IMR-90 (cell line): ENCODE data around the gene TP53AIP1. TPM values are rescaled to one million over a fixed set of nuclear protein-coding genes. Genes with fewer than 3 reads are reported as not detected.

Experiments
- ATAC-seq: fragments of 200-7000 bp; cut with Tn5 transposase; 2 replicates; pipeline ENCODE4 v1.9.1; 2020; ENCODE audit warnings: low read depth, mild to moderate bottlenecking, moderate library complexity
- BruUV-seq: library from RNA; stranded (reverse); fragments of 400-500 nt; replicated peaks from 2 replicates; lab custom pipeline; 2021; lab: Mats Ljungman, UMichigan
- CTCF ChIA-PET: fragments of 300-600 bp; formaldehyde crosslinking; extraction: SDS; loops from one replicate; lab custom pipeline; 2021; ENCODE audit warnings: antibody characterized with exemption; lab: Yijun Ruan, JAX
- POLR2A ChIA-PET: fragments of 300-600 bp; sonication (Branson Sonifier 250); formaldehyde crosslinking; loops from one replicate; lab custom pipeline; 2022; ENCODE audit warnings: antibody characterized with exemption; ENCODE audit not compliant: unreplicated experiment; lab: Charles Lee
- DNase-seq: peaks from one replicate; pipeline ENCODE4 v3.0.0; 2013
- H2AFZ ChIP-seq: replicated peaks from 2 replicates; pipeline ENCODE3; 2013; ENCODE audit warnings: low read length, mild to moderate bottlenecking; ENCODE audit not compliant: poor library complexity
- H2AK5ac ChIP-seq: 2 replicates; pipeline ENCODE4 v1.6.1; 2013; ENCODE audit warnings: low read depth, low read length, inconsistent platforms
- H2AK9ac ChIP-seq: replicated peaks from 2 replicates; pipeline ENCODE3; 2013; ENCODE audit warnings: mild to moderate bottlenecking, low read depth, low read length, moderate library complexity; ENCODE audit not compliant: poor library complexity
- H2BK120ac ChIP-seq: 2 replicates; pipeline ENCODE4 v1.6.1; 2013; ENCODE audit warnings: low read depth, low read length, inconsistent platforms
- H2BK15ac ChIP-seq: 3 replicates; pipeline ENCODE4 v1.6.1; 2013; ENCODE audit warnings: low read depth, low read length, inconsistent platforms
- H2BK20ac ChIP-seq: 2 replicates; pipeline ENCODE4 v1.6.1; 2013; ENCODE audit warnings: low read depth, mild to moderate bottlenecking, inconsistent platforms, low read length, moderate library complexity
- H2BK5ac ChIP-seq: 2 replicates; pipeline ENCODE4 v1.6.1; 2013; ENCODE audit warnings: mild to moderate bottlenecking, low read depth, low read length, inconsistent platforms; ENCODE audit not compliant: poor library complexity, severe bottlenecking
- H3K14ac ChIP-seq: replicated peaks from 2 replicates; pipeline ENCODE4 v1.6.1; 2013; ENCODE audit warnings: low read depth, low read length, inconsistent platforms
- H3K18ac ChIP-seq: 2 replicates; pipeline ENCODE4 v1.6.1; 2013; ENCODE audit warnings: low read depth, low read length, control low read depth
- H3K23ac ChIP-seq: 2 replicates; pipeline ENCODE4 v1.6.1; 2013; ENCODE audit warnings: low read depth, low read length, inconsistent platforms
- H3K27ac ChIP-seq: 2 replicates; pipeline ENCODE4 v1.5.1; 2013; ENCODE audit warnings: mild to moderate bottlenecking, control low read depth, low read length; ENCODE audit not compliant: insufficient read depth
- H3K27me3 ChIP-seq: 2 replicates; pipeline ENCODE4 v1.6.1; 2013; ENCODE audit warnings: low read length; ENCODE audit not compliant: control insufficient read depth, insufficient read depth
- H3K36me3 ChIP-seq: 2 replicates; pipeline ENCODE4 v1.6.1; 2013; ENCODE audit warnings: low read length, mixed read lengths; ENCODE audit not compliant: control insufficient read depth, insufficient read depth
- H3K4ac ChIP-seq: 2 replicates; pipeline ENCODE4 v1.6.1; 2013; ENCODE audit warnings: low read depth, low read length, inconsistent platforms
- H3K4me1 ChIP-seq: 2 replicates; pipeline ENCODE4 v1.6.1; 2013; ENCODE audit warnings: low read length, mixed read lengths; ENCODE audit not compliant: control insufficient read depth, insufficient read depth
- H3K4me2 ChIP-seq: 2 replicates; pipeline ENCODE4 v1.6.1; 2013; ENCODE audit warnings: low read depth, mild to moderate bottlenecking, control low read depth, low read length, moderate library complexity
- H3K4me3 ChIP-seq: 2 replicates; pipeline ENCODE4 v1.5.1; 2013; ENCODE audit warnings: low read depth, mild to moderate bottlenecking, control low read depth, low read length, moderate library complexity; ENCODE audit not compliant: insufficient read depth
- H3K56ac ChIP-seq: 2 replicates; pipeline ENCODE4 v1.6.1; 2013; ENCODE audit warnings: low read length, inconsistent platforms; ENCODE audit not compliant: insufficient read depth; ENCODE audit errors: extremely low read depth
- H3K79me1 ChIP-seq, 2 experiments: 2 replicates each; pipeline ENCODE4 v1.6.1; 2013; ENCODE audit warnings: low read length in 2 of 2, inconsistent platforms in 1 of 2, low read depth in 1 of 2
- H3K9ac ChIP-seq: 2 replicates; pipeline ENCODE4 v1.6.1; 2013; ENCODE audit warnings: low read depth, low read length, control low read depth
- H3K9me1 ChIP-seq: 2 replicates; pipeline ENCODE4 v1.6.1; 2013; ENCODE audit warnings: low read length, inconsistent platforms; ENCODE audit not compliant: insufficient read depth
- H3K9me3 ChIP-seq: 2 replicates; pipeline ENCODE4 v1.6.1; 2013; ENCODE audit warnings: low read length; ENCODE audit not compliant: control insufficient read depth, insufficient read depth
- H4K20me1 ChIP-seq: 2 replicates; pipeline ENCODE4 v1.6.1; 2013; ENCODE audit warnings: low read length, inconsistent platforms; ENCODE audit not compliant: insufficient read depth
- H4K5ac ChIP-seq: 2 replicates; pipeline ENCODE4 v1.6.1; 2013; ENCODE audit warnings: mild to moderate bottlenecking, low read depth, low read length, control low read depth
- H4K8ac ChIP-seq, 2 experiments: 2 replicates each; pipeline ENCODE4 v1.6.1; 2013; ENCODE audit warnings: low read depth in 2 of 2, low read length in 2 of 2, control low read depth in 1 of 2, inconsistent platforms in 1 of 2
- H4K91ac ChIP-seq: 2 replicates; pipeline ENCODE4 v1.6.1; 2013; ENCODE audit warnings: low read depth, low read length, inconsistent platforms; ENCODE audit not compliant: insufficient read depth
- BHLHE40 ChIP-seq: fragments of 150-350 bp; IDR thresholded peaks from 2 replicates; pipeline ENCODE4 v1.6.1; 2016; ENCODE audit warnings: mild to moderate bottlenecking, low read depth, low read length
- CEBPB ChIP-seq: IDR thresholded peaks from 2 replicates; pipeline ENCODE4 v1.6.1; 2012; ENCODE audit warnings: low read depth, low read length, improper control_type of control experiment
- CHD1 ChIP-seq: IDR thresholded peaks from 2 replicates; pipeline ENCODE4 v1.6.1; 2012; ENCODE audit warnings: low read depth, low read length, improper control_type of control experiment
- CTCF ChIP-seq: conservative IDR thresholded peaks from 2 replicates; pipeline ENCODE4 v1.5.1; 2012; ENCODE audit warnings: mild to moderate bottlenecking, low read depth, low read length, improper control_type of control experiment
- ELK1 ChIP-seq: fragments of 150-350 bp; IDR thresholded peaks from 2 replicates; pipeline ENCODE4 v1.6.1; 2016; ENCODE audit warnings: low read depth, mild to moderate bottlenecking, low read length, moderate library complexity, borderline replicate concordance
- FOS ChIP-seq: fragments of 150-350 bp; IDR thresholded peaks from 2 replicates; pipeline ENCODE4 v1.6.1; 2016; ENCODE audit warnings: low read depth, low read length
- MXI1 ChIP-seq: IDR thresholded peaks from 2 replicates; pipeline ENCODE4 v1.6.1; 2012; ENCODE audit warnings: low read depth, mild to moderate bottlenecking, low read length, moderate library complexity, borderline replicate concordance
- POLR2A ChIP-seq: IDR thresholded peaks from 2 replicates; pipeline ENCODE4 v1.6.1; 2012; ENCODE audit warnings: mild to moderate bottlenecking, low read depth, low read length
- RFX5 ChIP-seq: IDR thresholded peaks from 2 replicates; pipeline ENCODE4 v1.8.0; 2012; ENCODE audit warnings: low read depth, mild to moderate bottlenecking, low read length, moderate library complexity
- SMC3 ChIP-seq: fragments of 150-350 bp; IDR thresholded peaks from 2 replicates; pipeline ENCODE4 v1.6.1; 2016; ENCODE audit warnings: low read depth, mild to moderate bottlenecking, antibody characterized with exemption, low read length, moderate library complexity
- WGBS, 2 experiments: methylation state at CpG; one replicate each; pipeline versions ENCODE4 v1.1.5 to v1.1.7; 2013; ENCODE audit warnings: missing lambda C conversion rate in 2 of 2; ENCODE audit not compliant: insufficient read length in 1 of 2; ENCODE audit errors: extremely low coverage in 2 of 2; 5-methylcytosine and 5-hydroxymethylcytosine counted together
- dilution Hi-C: fragments of 300-500 bp; cut with HindIII; formaldehyde crosslinking; loops from one replicate; pipeline ENCODE4 v1.14.3; 2018; ENCODE audit warnings: low sequenced_read_pairs; ENCODE audit not compliant: unreplicated experiment
- in situ Hi-C: fragments of 300-500 bp; cut with MboI; formaldehyde crosslinking; loops from 3 replicates; pipeline ENCODE4 v1.14.3; 2019; ENCODE audit warnings: low sequenced_read_pairs, inconsistent platforms, mixed read lengths
- intact Hi-C: fragments of 100-400 bp; cut with micrococcal nuclease; formaldehyde crosslinking; loops from 2 replicates; pipeline ENCODE4 v1.10.0; 2022
- polyA plus RNA-seq, 3 experiments: library from polyadenylated mRNA; depleted of rRNA; stranded (reverse); fragments of >200 nt; gene quantifications; 2 replicates each; pipeline ENCODE4 v1.2.3, GENCODE V29; 2012; ENCODE audit warnings: low replicate concordance in 1 of 3
- total RNA-seq: library from RNA; depleted of rRNA; stranded (reverse); fragments of >200 nt; gene quantifications from 2 replicates; pipeline ENCODE4 v1.2.3, GENCODE V29; 2012

TP53AIP1 gene
- total and polyA plus RNA-seq, 2 of the 4 experiments (the other 2 are of a cell fraction), result not detected

GRCh38 chr11:128911239-128911638, 31.4 kb downstream of the TP53AIP1 start (continued):
- TF ChIP-seq RFX5 (no peak), FOS (no peak), POLR2A (no peak), CEBPB (no peak)

- Histone ChIP-seq H3K79me1 (no peaks in the 10 kb centered on the region), H3K36me3 (no peaks in the 10 kb centered on the region), H2BK120ac (peak overlapping the region; percentile 32; the same call in 1 of the 2 replicates), H2BK20ac (no peak overlapping the region), H3K4me3 (no peak overlapping the region), H3K23ac (no peak overlapping the region), H4K8ac (no peak overlapping the region), H4K91ac (peak overlapping the region; percentile 28; the same call in 1 of the 2 replicates), H2AK5ac (peak overlapping the region; percentile 18; the same call in 1 of the 2 replicates), H3K27ac (peak overlapping the region; percentile 36; the same call in 1 of the 2 replicates), H3K9me1 (peaks cover 7% of the 10 kb centered on the region; the same call in 1 of the 2 replicates), H3K4me2 (peak overlapping the region; percentile 42), H2BK5ac (peak overlapping the region; percentile 75), H3K9ac (no peak overlapping the region), H3K14ac (no peak overlapping the region), H2BK15ac (no peak overlapping the region), H4K20me1 (no peaks in the 10 kb centered on the region), H3K9me3 (peaks cover 3% of the 10 kb centered on the region; the same call in 1 of the 2 replicates), H3K4ac (0 out of 2 replicates have a peak overlapping the region, but pooled peaks have one; percentile 11), H3K56ac (no peak overlapping the region), H3K18ac (peak overlapping the region; percentile 24; the same call in 1 of the 2 replicates), H2AK9ac (no peak overlapping the region), H3K27me3 (peaks cover 23% of the 10 kb centered on the region), H4K5ac (no peak overlapping the region), H2AFZ (no peak overlapping the region), H3K4me1 (peaks cover 25% of the 10 kb centered on the region)
- CTCF ChIA-PET, result interaction anchor here (0.6 to 1.7 kb wide), 3 partner anchors 24 to 639 kb away, joined by 3 to 6 read pairs (median 3); no protein-coding TSS in a partner anchor
- peak; percentile 73 for ATAC-seq
- no CpG with 5 or more reads among the region's 3 CpGs for whole genome bisulfite sequencing, 2 experiments
- TF ChIP-seq MXI1 (no peak), POLR2A (no peak), RFX5 (no peak), CEBPB (no peak), SMC3 (no peak), CTCF (no peak), CHD1 (no peak), ELK1 (no peak), BHLHE40 (no peak)
- DNase-seq, result peak; percentile 83
- no TSS peak for BruUV-seq
- in situ Hi-C loops (no loop called here), intact Hi-C loops (no loop called here), dilution Hi-C loops (no loop called here)
- POLR2A ChIA-PET, result no interaction called here
These were observed 32.1 kb downstream of the TP53AIP1 start for GRCh38 chr11:128910576-128910975.
